Omental fat pad (tissue), 4 donors: ENCODE data around the gene BANF2. TPM values are rescaled to one million over a fixed set of nuclear protein-coding genes. Genes with fewer than 3 reads are reported as not detected.
A peak's percentile ranks its signal among the peaks of the same experiment; 100 is the strongest.

Experiments used
- ATAC-seq: fragments of 150-250 bp; one replicate; pipeline ENCODE4 v1.9.1; 2016; ENCODE audit warnings: mild to moderate bottlenecking, moderate library complexity; ENCODE audit not compliant: low FRiP score
- DNase-seq: peaks from one replicate; pipeline ENCODE4 v3.0.0-alpha.2; 2019; ENCODE audit warnings: low spot score
- CTCF ChIP-seq, 3 donors: fragments of 450-650 bp; IDR thresholded peaks; one replicate each; pipeline ENCODE4 v1.5.1; 2016 to 2017; ENCODE audit warnings: antibody characterized with exemption in 3 of 3, mild to moderate bottlenecking in 3 of 3, moderate library complexity in 2 of 3
- total RNA-seq, 4 donors: library from RNA; depleted of rRNA; stranded (reverse); fragments of >200 nt; gene quantifications; one replicate each; pipeline ENCODE4 v1.1.0, GENCODE V29; 2016

The BANF2 gene
- total RNA-seq, 4 donors from 2014 or later = not detected

- DNase-seq = no peak
- no peak for ATAC-seq
- TF ChIP-seq CTCF (IDR thresholded peaks at IDR 0.05) = no peak
Measured at GRCh38 chr20:17690144-17690543, 9.6 kb upstream of the BANF2 start.

GRCh38 chr20:17691758-17692157 is 8.0 kb upstream of the BANF2 start:
- no peak for TF ChIP-seq CTCF (IDR thresholded peaks at IDR 0.05)
- DNase-seq = no peak
- ATAC-seq = no peak

- peak; percentile 68 for ATAC-seq
- TF ChIP-seq CTCF (IDR thresholded peaks at IDR 0.05) = no peak
- DNase-seq = no peak
Measured at GRCh38 chr20:17693444-17694001, 6.2 kb upstream of the BANF2 start.

- DNase-seq (no peak), ATAC-seq (no peak)
- TF ChIP-seq CTCF (IDR thresholded peaks at IDR 0.05) = no peak
Measured at GRCh38 chr20:17694767-17695166, 5.0 kb upstream of the BANF2 start.

- no peak for TF ChIP-seq CTCF (IDR thresholded peaks at IDR 0.05)
- DNase-seq (no peak), ATAC-seq (no peak)
Measured at GRCh38 chr20:17696287-17696686, 3.5 kb upstream of the BANF2 start.

- no peak for TF ChIP-seq CTCF (IDR thresholded peaks at IDR 0.05)
- DNase-seq (no peak), ATAC-seq (no peak)
Measured at GRCh38 chr20:17697171-17697570, 2.6 kb upstream of the BANF2 start.

GRCh38 chr20:17698384-17698783 is 1.4 kb upstream of the BANF2 start:
- ATAC-seq (no peak), DNase-seq (no peak)
- no peak for TF ChIP-seq CTCF (IDR thresholded peaks at IDR 0.05)
